DOHH2 (cell line): ENCODE data around the gene PIK3CG.

ENCODE experiments used
- H3F3A ChIP-seq: fragments of 200-600 bp; sonication (generic), shearing (Covaris generic); 2 replicates; pipeline ENCODE4 v1.6.0; 2016; ENCODE audit warnings: antibody characterized with exemption, mild to moderate bottlenecking; ENCODE audit not compliant: control insufficient read depth, insufficient read depth
- H3K27ac ChIP-seq: fragments of 200-600 bp; sonication (generic); 2 replicates; pipeline ENCODE4 v1.5.1; 2014; ENCODE audit warnings: low read depth, mild to moderate bottlenecking, low read length, moderate library complexity
- H3K27me3 ChIP-seq: fragments of 200-600 bp; sonication (generic); 2 replicates; pipeline ENCODE4 v1.6.1; 2014; ENCODE audit warnings: mild to moderate bottlenecking, low read length, mixed read lengths; ENCODE audit not compliant: control insufficient read depth
- H3K36me3 ChIP-seq: fragments of 200-600 bp; sonication (generic); 2 replicates; pipeline ENCODE4 v1.6.1; 2014; ENCODE audit warnings: mild to moderate bottlenecking, low read length, moderate library complexity, mixed read lengths; ENCODE audit not compliant: control insufficient read depth
- H3K4me1 ChIP-seq: fragments of 200-600 bp; sonication (generic); 2 replicates; pipeline ENCODE4 v1.6.1; 2014; ENCODE audit warnings: mild to moderate bottlenecking, low read length, mixed read lengths; ENCODE audit not compliant: control insufficient read depth
- H3K4me2 ChIP-seq: fragments of 200-600 bp; sonication (generic); 2 replicates; pipeline ENCODE4 v1.6.0; 2014; ENCODE audit warnings: mild to moderate bottlenecking, low read length, moderate library complexity
- H3K4me3 ChIP-seq: fragments of 200-600 bp; sonication (generic); 2 replicates; pipeline ENCODE4 v1.5.1; 2014; ENCODE audit warnings: mild to moderate bottlenecking, low read length, mixed read lengths
- H3K79me2 ChIP-seq: fragments of 200-600 bp; sonication (generic); 2 replicates; pipeline ENCODE4 v1.6.1; 2014; ENCODE audit warnings: mild to moderate bottlenecking, low read length, mixed read lengths; ENCODE audit not compliant: control insufficient read depth
- H3K9me2 ChIP-seq: fragments of 200-600 bp; sonication (generic); replicated peaks from 2 replicates; pipeline ENCODE4 v1.6.1; 2014; ENCODE audit warnings: mild to moderate bottlenecking, low read length, mixed read lengths; ENCODE audit not compliant: control insufficient read depth
- H3K9me3 ChIP-seq: fragments of 200-600 bp; sonication (generic); 2 replicates; pipeline ENCODE4 v1.6.1; 2014; ENCODE audit warnings: antibody characterized with exemption, low read length, mixed read lengths; ENCODE audit not compliant: control insufficient read depth, insufficient read depth
- H4K20me1 ChIP-seq: fragments of 200-600 bp; sonication (generic); 2 replicates; pipeline ENCODE4 v1.6.0; 2014; ENCODE audit warnings: low read depth, mild to moderate bottlenecking, antibody characterized with exemption, low read length, moderate library complexity; ENCODE audit not compliant: control insufficient read depth, insufficient read depth
- CTCF ChIP-seq: fragments of 200-600 bp; sonication (generic); IDR thresholded peaks from one replicate; pipeline ENCODE4 v1.5.1; 2014; ENCODE audit warnings: antibody characterized with exemption, mild to moderate bottlenecking, low read depth, low read length; ENCODE audit not compliant: poor library complexity, severe bottlenecking
- EZH2phosphoT487 ChIP-seq: fragments of 200-600 bp; sonication (generic); IDR thresholded peaks from 2 replicates; pipeline ENCODE4 v1.6.1; 2017; ENCODE audit warnings: borderline replicate concordance, mild to moderate bottlenecking, antibody characterized with exemption, low read length, moderate library complexity, mixed read lengths

Gene PIK3CG

GRCh38 chr7:106901828-106902441 lies 36.9 kb downstream of the PIK3CG start:
- Histone ChIP-seq H3K4me2 (no peak overlapping the region), H3K9me2 (no peaks in the 10 kb centered on the region; the same call in 1 of the 2 replicates), H3K36me3 (peaks cover 39% of the 10 kb centered on the region)

GRCh38 chr7:106905734-106906133 lies 40.7 kb downstream of the PIK3CG start:
- Histone ChIP-seq H3K4me2 (no peak overlapping the region), H3K36me3 (peaks cover 28% of the 10 kb centered on the region), H3K79me2 (no peaks in the 10 kb centered on the region), H3K27me3 (no peaks in the 10 kb centered on the region), H3K4me3 (no peak overlapping the region), H4K20me1 (no peaks in the 10 kb centered on the region), H3F3A (no peaks in the 10 kb centered on the region), H3K4me1 (no peaks in the 10 kb centered on the region), H3K9me3 (no peaks in the 10 kb centered on the region), H3K27ac (no peak overlapping the region), H3K9me2 (no peaks in the 10 kb centered on the region; the same call in 1 of the 2 replicates)
- TF ChIP-seq CTCF: no peak

More at GRCh38 chr7:106901828-106902441, 36.9 kb downstream of the PIK3CG start:
- Histone ChIP-seq H3F3A (no peaks in the 10 kb centered on the region), H3K79me2 (peaks cover 4% of the 10 kb centered on the region), H3K27ac (no peak overlapping the region), H3K27me3 (no peaks in the 10 kb centered on the region), H3K4me1 (no peaks in the 10 kb centered on the region), H4K20me1 (no peaks in the 10 kb centered on the region), H3K9me3 (no peaks in the 10 kb centered on the region), H3K4me3 (no peak overlapping the region)
- no peak for TF ChIP-seq EZH2phosphoT487
- no peak for TF ChIP-seq CTCF

DNA sequence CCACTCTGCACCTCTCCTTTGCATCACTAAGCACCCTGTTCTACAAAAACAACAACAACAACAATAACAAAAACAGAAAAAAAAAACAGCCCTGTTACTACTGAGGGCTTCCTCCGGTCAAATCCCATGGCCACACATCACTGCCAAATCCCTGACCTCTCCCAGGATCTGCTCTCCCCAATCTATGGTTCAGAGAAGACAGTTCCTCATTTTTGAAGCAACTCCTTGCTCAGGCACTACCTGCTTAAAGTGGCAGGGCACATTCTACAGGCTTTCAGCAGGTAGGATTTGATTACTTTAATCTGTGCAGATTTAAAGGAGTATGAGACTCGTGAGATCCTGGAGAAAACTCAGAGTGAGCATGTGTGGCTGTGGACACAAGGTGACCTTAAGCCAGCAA lies 46.9 kb downstream of the PIK3CG start:
- Histone ChIP-seq H4K20me1 (no peaks in the 10 kb centered on the region), H3K36me3 (peaks cover 2% of the 10 kb centered on the region; the same call in 1 of the 2 replicates), H3F3A (no peaks in the 10 kb centered on the region), H3K4me2 (no peak overlapping the region), H3K4me1 (no peaks in the 10 kb centered on the region), H3K9me2 (no peaks in the 10 kb centered on the region), H3K79me2 (no peaks in the 10 kb centered on the region), H3K27me3 (no peaks in the 10 kb centered on the region), H3K27ac (no peak overlapping the region), H3K9me3 (no peaks in the 10 kb centered on the region), H3K4me3 (no peak overlapping the region)
- no peak for TF ChIP-seq CTCF
